ENCODE data around the gene OR51L1.

DNA sequence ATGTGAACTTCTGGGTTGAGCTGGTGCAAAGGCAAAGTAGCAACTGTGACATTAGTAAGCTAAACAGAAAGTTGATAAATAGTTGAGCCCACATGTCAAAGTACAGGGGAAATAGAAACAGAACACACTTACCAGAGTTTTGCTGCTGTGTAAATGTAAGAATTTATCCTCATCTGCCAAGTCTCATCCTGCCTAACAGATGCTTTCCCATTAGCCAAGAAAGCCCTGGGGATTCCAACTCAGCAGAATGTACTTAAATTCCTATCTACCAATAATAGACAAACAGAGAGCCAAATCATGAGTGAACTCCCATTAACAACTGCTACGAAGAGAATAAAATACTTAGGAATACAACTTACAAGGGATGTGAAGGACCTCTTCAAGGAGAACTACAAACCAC lies 31.8 kb upstream of the OR51L1 start:
- TF ChIP-seq, protein P1, sequence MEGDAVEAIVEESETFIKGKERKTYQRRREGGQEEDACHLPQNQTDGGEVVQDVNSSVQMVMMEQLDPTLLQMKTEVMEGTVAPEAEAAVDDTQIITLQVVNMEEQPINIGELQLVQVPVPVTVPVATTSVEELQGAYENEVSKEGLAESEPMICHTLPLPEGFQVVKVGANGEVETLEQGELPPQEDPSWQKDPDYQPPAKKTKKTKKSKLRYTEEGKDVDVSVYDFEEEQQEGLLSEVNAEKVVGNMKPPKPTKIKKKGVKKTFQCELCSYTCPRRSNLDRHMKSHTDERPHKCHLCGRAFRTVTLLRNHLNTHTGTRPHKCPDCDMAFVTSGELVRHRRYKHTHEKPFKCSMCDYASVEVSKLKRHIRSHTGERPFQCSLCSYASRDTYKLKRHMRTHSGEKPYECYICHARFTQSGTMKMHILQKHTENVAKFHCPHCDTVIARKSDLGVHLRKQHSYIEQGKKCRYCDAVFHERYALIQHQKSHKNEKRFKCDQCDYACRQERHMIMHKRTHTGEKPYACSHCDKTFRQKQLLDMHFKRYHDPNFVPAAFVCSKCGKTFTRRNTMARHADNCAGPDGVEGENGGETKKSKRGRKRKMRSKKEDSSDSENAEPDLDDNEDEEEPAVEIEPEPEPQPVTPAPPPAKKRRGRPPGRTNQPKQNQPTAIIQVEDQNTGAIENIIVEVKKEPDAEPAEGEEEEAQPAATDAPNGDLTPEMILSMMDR (IDR thresholded peaks at IDR 0.05) = no peak
- TF ChIP-seq POLR2A (IDR thresholded peaks at IDR 0.05) = no peak

Data from vagina (tissue), 2 donors.